Activated T-helper 9 cell treated with anti-CD3 and anti-CD28 coated beads, Interleukin-2, amount 50 U/mL, for 16 hours (primary cell): ENCODE data around the gene RGS6.

Source experiments
- DNase-seq: peaks from one replicate; pipeline ENCODE4 v3.0.0-alpha.2; 2020; ENCODE audit warnings: low read depth

Gene RGS6

GRCh38 chr14:72588521-72588920 is 656.3 kb downstream of the RGS6 start:
- DNase-seq, result no peak

GRCh38 chr14:72589652-72590051 is 657.4 kb downstream of the RGS6 start:
- DNase-seq, result no peak

GRCh38 chr14:72590577-72590976 is 658.3 kb downstream of the RGS6 start:
- DNase-seq, result no peak

GRCh38 chr14:72591391-72591790 is 659.2 kb downstream of the RGS6 start:
- DNase-seq, result no peak

- no peak for DNase-seq
These were observed 662.1 kb downstream of the RGS6 start for GRCh38 chr14:72594099-72594901.

GRCh38 chr14:72595152-72595862 is 663.1 kb downstream of the RGS6 start:
- DNase-seq, result no peak

- no peak for DNase-seq
These were observed 665.3 kb downstream of the RGS6 start for GRCh38 chr14:72597252-72598233.

GRCh38 chr14:72598306-72598705 is 666.1 kb downstream of the RGS6 start:
- DNase-seq, result no peak

GRCh38 chr14:72599579-72600470 is 667.6 kb downstream of the RGS6 start:
- DNase-seq, result no peak

GRCh38 chr14:72600551-72601330 is 668.5 kb downstream of the RGS6 start:
- DNase-seq, result no peak

- no peak for DNase-seq
These were observed 671.4 kb downstream of the RGS6 start for GRCh38 chr14:72603639-72604038.

- DNase-seq, result no peak
These were observed 671.9 kb downstream of the RGS6 start for GRCh38 chr14:72604133-72604532.

- DNase-seq, result no peak
These were observed 673.1 kb downstream of the RGS6 start for GRCh38 chr14:72605096-72605920.

- no peak for DNase-seq
These were observed 673.6 kb downstream of the RGS6 start for GRCh38 chr14:72605921-72606220.

GRCh38 chr14:72606879-72607278 is 674.6 kb downstream of the RGS6 start:
- no peak for DNase-seq

GRCh38 chr14:72607386-72608130 is 675.3 kb downstream of the RGS6 start:
- no peak for DNase-seq

GRCh38 chr14:72608391-72609204 is 676.4 kb downstream of the RGS6 start:
- DNase-seq, result no peak
